Neutrophil (primary cell): ENCODE results near the gene NEIL3.

ENCODE experiments used
- H3K27ac ChIP-seq: fragments of 200-600 bp; sonication (generic); 2 replicates; pipeline ENCODE4 v1.5.1; 2016; ENCODE audit warnings: mild to moderate bottlenecking, moderate library complexity
- H3K27me3 ChIP-seq: fragments of 200-600 bp; sonication (generic); 2 replicates; pipeline ENCODE4 v1.6.0; 2016; ENCODE audit warnings: mild to moderate bottlenecking
- H3K36me3 ChIP-seq: fragments of 200-600 bp; sonication (generic); 2 replicates; pipeline ENCODE4 v1.5.1; 2017
- H3K4me1 ChIP-seq, 2 experiments: fragments of 200-600 bp in 1 of 2; sonication (generic) in 1 of 2; 1 replicate in 1 of 2; 2 replicates in 1 of 2; pipeline versions ENCODE4 v1.5.1 to v1.6.1; 2013 to 2016; ENCODE audit warnings: low read depth in 1 of 2, low read length in 1 of 2, mild to moderate bottlenecking in 1 of 2, moderate library complexity in 1 of 2; ENCODE audit not compliant: control insufficient read depth in 1 of 2, insufficient read depth in 1 of 2
- H3K4me3 ChIP-seq, 2 experiments: fragments of 200-600 bp in 1 of 2; sonication (generic) in 1 of 2; 1 replicate in 1 of 2; 2 replicates in 1 of 2; pipeline ENCODE4 v1.5.1; 2013 to 2016; ENCODE audit warnings: low read depth in 1 of 2, low read length in 1 of 2, mild to moderate bottlenecking in 1 of 2, moderate library complexity in 1 of 2
- H3K9me3 ChIP-seq: fragments of 200-600 bp; sonication (generic); 2 replicates; pipeline ENCODE4 v1.5.1; 2016
- TF ChIP-seq, protein P1 (sequence below): fragments of 200-600 bp; sonication (generic); IDR thresholded peaks from 2 replicates; pipeline ENCODE4 v1.5.1; 2016; ENCODE audit warnings: antibody characterized with exemption

NEIL3 gene

DNA sequence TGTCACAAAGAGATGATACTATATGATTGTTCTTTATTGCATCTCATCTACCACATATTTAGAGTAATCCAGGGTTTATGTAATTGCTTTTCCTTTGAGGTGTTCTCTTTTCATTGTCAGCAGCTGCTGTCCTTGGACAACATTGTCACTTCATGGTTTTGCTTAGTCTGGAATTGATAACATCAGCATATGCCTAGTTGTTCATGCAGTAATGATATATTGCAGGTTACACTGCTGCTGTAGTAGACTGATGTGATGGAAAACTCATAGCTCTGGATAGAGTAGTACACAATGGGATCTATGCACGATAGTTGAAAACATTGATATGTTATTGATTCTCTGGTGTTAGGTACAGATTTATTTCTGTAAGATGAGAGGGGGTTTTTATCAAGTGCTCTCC lies 13.7 kb downstream of the NEIL3 start:
- no peaks in the 10 kb centered on the region for H3K4me1 ChIP-seq
- H3K9me3 ChIP-seq: no peaks in the 10 kb centered on the region
- H3K27ac ChIP-seq: no peak overlapping the region
- no peaks in the 10 kb centered on the region for H3K27me3 ChIP-seq
- TF ChIP-seq, protein P1, sequence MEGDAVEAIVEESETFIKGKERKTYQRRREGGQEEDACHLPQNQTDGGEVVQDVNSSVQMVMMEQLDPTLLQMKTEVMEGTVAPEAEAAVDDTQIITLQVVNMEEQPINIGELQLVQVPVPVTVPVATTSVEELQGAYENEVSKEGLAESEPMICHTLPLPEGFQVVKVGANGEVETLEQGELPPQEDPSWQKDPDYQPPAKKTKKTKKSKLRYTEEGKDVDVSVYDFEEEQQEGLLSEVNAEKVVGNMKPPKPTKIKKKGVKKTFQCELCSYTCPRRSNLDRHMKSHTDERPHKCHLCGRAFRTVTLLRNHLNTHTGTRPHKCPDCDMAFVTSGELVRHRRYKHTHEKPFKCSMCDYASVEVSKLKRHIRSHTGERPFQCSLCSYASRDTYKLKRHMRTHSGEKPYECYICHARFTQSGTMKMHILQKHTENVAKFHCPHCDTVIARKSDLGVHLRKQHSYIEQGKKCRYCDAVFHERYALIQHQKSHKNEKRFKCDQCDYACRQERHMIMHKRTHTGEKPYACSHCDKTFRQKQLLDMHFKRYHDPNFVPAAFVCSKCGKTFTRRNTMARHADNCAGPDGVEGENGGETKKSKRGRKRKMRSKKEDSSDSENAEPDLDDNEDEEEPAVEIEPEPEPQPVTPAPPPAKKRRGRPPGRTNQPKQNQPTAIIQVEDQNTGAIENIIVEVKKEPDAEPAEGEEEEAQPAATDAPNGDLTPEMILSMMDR: no peak
- H3K4me3 ChIP-seq: no peak overlapping the region
- peaks cover 9% of the 10 kb centered on the region for H3K36me3 ChIP-seq

DNA sequence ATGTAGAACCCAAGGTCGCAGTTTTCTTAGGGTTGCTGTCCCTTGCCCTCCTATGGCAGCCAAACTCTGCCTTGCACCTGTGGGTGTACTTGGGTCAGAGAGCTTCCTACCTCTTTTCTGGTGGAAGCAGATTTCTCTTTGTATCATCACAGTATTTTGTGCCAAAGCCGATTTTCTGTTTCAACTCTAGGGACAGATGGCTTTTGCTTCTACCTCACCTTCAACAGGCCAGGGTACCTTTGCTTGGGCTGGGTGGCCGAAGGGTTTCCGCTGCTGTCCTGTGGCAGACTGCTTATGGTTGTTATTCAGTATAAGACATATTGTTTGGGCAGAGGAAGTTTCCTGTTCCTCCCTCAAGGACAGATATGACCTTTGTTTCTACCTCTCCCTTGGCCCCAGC lies 22.4 kb downstream of the NEIL3 start:
- Histone ChIP-seq H3K9me3 (no peaks in the 10 kb centered on the region), H3K27me3 (no peaks in the 10 kb centered on the region), H3K27ac (no peak overlapping the region), H3K4me3 (no peak overlapping the region), H3K4me1 (no peaks in the 10 kb centered on the region), H3K36me3 (peaks cover 8% of the 10 kb centered on the region)
- TF ChIP-seq, protein P1: no peak

DNA sequence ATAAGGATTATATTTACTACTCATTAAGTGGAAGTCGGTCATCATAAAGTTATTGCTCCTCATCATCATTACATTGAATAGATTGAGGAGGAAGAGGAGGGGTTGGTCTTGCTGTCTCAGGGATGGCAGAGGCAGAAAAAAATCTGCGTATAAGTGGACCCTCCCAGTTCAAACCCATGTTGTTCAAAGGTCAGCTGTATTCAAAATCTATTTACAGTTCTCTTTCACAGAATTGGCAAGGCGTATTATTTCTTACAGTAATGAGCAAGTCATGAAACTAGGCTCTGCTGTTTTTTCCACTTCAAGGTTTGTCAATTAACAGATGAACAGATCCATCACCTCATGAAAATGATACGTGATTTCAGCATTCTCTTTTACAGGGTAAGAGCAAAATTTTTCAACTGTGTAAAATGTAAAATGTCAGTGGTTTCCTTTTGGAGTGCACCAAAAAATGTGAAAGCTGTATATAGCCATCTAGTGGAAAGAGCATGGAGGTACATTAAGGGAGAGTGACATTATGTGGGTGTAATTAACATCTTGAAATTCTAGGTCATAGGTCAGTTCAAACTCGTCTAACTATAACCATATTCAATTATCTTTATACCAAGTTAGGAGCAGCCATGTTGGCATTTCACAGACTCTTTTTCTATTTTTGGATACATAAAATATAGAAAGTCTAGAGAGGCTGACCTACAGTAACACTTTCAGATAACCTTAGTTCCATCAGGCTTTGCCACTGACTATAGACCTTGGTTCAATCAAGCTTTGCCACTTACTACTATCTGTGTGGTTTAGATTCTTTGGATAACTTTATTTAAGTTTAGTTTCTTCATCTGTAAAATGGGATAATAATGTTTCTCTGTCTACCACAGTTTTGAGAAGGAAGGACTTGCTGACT lies 30.1 kb downstream of the NEIL3 start:
- no peaks in the 10 kb centered on the region for H3K4me1 ChIP-seq
- no peaks in the 10 kb centered on the region for H3K9me3 ChIP-seq
- H3K27me3 ChIP-seq: no peaks in the 10 kb centered on the region
- H3K27ac ChIP-seq: no peak overlapping the region
- peaks cover 19% of the 10 kb centered on the region for H3K36me3 ChIP-seq
- H3K4me3 ChIP-seq: no peak overlapping the region
- TF ChIP-seq, protein P1: no peak

DNA sequence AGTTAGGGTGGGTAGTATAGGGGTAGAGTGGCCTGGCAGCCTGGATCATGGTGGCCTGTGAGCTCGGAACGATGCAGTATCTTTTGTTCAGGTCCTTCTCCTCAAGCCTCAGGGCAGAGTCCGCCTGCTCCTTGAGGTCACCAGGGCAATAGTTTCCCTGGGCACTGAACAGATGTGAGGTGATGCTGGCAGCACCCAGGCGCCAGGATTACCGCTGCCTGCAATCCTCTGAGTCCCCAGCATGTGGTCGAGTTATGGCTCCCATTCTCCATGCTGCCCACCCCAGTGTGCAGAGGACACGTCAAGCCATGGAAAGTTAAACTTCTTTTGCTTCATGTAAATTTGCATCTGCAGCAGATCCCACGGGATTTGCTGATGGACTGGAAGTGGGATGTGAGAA lies 38.7 kb downstream of the NEIL3 start:
- no peaks in the 10 kb centered on the region for H3K27me3 ChIP-seq
- H3K36me3 ChIP-seq: peaks cover 39% of the 10 kb centered on the region
- TF ChIP-seq, protein P1: no peak
- no peaks in the 10 kb centered on the region for H3K4me1 ChIP-seq
- no peak overlapping the region for H3K27ac ChIP-seq
- H3K4me3 ChIP-seq: no peak overlapping the region
- no peaks in the 10 kb centered on the region for H3K9me3 ChIP-seq

DNA sequence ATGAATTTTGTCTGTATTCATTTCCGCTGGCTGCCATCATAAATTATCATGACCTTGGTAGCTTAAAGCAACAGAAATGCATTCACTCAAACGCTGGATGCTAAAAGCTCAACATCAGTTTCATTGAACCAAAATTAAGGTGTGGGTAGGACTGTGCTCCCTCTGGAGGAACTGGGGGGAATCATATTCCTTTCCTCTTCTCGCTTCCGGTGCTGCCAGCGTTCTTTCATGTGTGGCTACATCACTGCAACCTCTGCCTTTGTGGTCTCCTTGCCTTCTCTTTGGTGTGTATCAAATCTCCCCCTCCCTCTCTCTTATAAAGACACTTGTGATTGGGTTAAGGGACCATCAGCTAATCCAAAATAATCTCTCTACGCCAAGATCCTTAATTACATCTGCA lies 39.5 kb downstream of the NEIL3 start:
- H3K4me1 ChIP-seq: no peaks in the 10 kb centered on the region
- no peaks in the 10 kb centered on the region for H3K9me3 ChIP-seq
- no peak overlapping the region for H3K27ac ChIP-seq
- no peak overlapping the region for H3K4me3 ChIP-seq
- H3K27me3 ChIP-seq: no peaks in the 10 kb centered on the region
- TF ChIP-seq, protein P1: no peak
- peaks cover 44% of the 10 kb centered on the region for H3K36me3 ChIP-seq
